Activated CD4-positive, alpha-beta T cell treated with anti-CD3 and anti-CD28 coated beads, Interleukin-2, amount 10 ng/mL, durations not matched to agents 7 days and 5 days (primary cell): Measurements from ENCODE around the gene PLCB3. TPM values are rescaled to one million over a fixed set of nuclear protein-coding genes. Genes with fewer than 3 reads are reported as not detected.

Experiments
- CTCF ChIA-PET: fragments of 350-600 bp; sonication (Branson Sonifier 250); formaldehyde crosslinking; loops from one replicate; lab custom pipeline; 2021; ENCODE audit warnings: antibody characterized with exemption; lab: Charles Lee
- POLR2A ChIA-PET: fragments of 350-600 bp; sonication (Branson Sonifier 250); formaldehyde crosslinking; loops from one replicate; lab custom pipeline; 2021; ENCODE audit warnings: antibody characterized with exemption; lab: Charles Lee
- DNase-seq: peaks from one replicate; pipeline ENCODE4 v3.0.0-alpha.2; 2020
- H3K27ac Mint-ChIP-seq: one replicate; pipeline ENCODE4 v1.8.0; 2021; ENCODE audit warnings: mild to moderate bottlenecking, moderate library complexity, mixed read lengths
- H3K27me3 Mint-ChIP-seq: one replicate; pipeline ENCODE4 v1.8.0; 2021; ENCODE audit warnings: mixed read lengths
- H3K36me3 Mint-ChIP-seq: one replicate; pipeline ENCODE4 v1.8.0; 2021; ENCODE audit warnings: low read depth, mixed read lengths
- H3K4me1 Mint-ChIP-seq: one replicate; pipeline ENCODE4 v1.8.0; 2021; ENCODE audit warnings: mixed read lengths
- H3K4me3 Mint-ChIP-seq: one replicate; pipeline ENCODE4 v1.8.0; 2021; ENCODE audit warnings: mild to moderate bottlenecking, moderate library complexity, mixed read lengths
- H3K9me3 Mint-ChIP-seq: one replicate; pipeline ENCODE4 v1.8.0; 2021; ENCODE audit warnings: mixed read lengths
- total RNA-seq, 2 experiments: library from RNA; stranded (reverse); gene quantifications; one replicate each; pipeline ENCODE4 v1.2.3, GENCODE V29; 2021

PLCB3 gene
- total RNA-seq, 2 experiments from 2014 or later, result 11.6 to 12.4 TPM

DNA sequence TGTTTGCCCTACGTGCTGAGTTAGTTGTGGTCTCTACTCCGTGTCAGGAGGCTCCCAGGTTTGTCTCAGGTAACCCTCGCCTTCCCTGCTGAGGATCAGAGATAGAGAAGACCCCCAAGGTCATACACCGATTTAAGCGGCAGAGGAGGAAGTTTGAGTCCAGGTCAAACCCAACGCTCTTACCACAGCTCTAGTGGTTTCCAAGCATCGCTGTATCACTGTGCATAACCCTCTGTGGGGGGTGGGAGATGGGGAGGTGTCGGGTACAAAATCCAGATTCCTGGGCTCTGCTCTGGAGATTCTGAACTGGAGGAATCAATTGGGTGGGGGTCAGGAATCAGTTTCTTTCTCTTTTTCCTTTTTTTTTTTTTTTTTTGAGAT, 20.4 kb upstream of the PLCB3 start:
- H3K9me3 Mint-ChIP-seq, result no peaks in the 10 kb centered on the region
- ChIA-PET CTCF (interaction anchor here (0.6 to 1.2 kb wide), 3 partner anchors 12 to 95 kb away, joined by 4 read pairs; no protein-coding TSS in a partner anchor), POLR2A (no interaction called here)
- H3K27ac Mint-ChIP-seq, result peak overlapping the region; percentile 94
- no peaks in the 10 kb centered on the region for H3K27me3 Mint-ChIP-seq
- no peak for DNase-seq
- H3K4me1 Mint-ChIP-seq, result peaks cover 61% of the 10 kb centered on the region
- peak overlapping the region; percentile 87 for H3K4me3 Mint-ChIP-seq
- H3K36me3 Mint-ChIP-seq, result peaks cover 7% of the 10 kb centered on the region

GRCh38 chr11:64231546-64231945, 19.8 kb upstream of the PLCB3 start:
- no peak overlapping the region for H3K27ac Mint-ChIP-seq

DNA sequence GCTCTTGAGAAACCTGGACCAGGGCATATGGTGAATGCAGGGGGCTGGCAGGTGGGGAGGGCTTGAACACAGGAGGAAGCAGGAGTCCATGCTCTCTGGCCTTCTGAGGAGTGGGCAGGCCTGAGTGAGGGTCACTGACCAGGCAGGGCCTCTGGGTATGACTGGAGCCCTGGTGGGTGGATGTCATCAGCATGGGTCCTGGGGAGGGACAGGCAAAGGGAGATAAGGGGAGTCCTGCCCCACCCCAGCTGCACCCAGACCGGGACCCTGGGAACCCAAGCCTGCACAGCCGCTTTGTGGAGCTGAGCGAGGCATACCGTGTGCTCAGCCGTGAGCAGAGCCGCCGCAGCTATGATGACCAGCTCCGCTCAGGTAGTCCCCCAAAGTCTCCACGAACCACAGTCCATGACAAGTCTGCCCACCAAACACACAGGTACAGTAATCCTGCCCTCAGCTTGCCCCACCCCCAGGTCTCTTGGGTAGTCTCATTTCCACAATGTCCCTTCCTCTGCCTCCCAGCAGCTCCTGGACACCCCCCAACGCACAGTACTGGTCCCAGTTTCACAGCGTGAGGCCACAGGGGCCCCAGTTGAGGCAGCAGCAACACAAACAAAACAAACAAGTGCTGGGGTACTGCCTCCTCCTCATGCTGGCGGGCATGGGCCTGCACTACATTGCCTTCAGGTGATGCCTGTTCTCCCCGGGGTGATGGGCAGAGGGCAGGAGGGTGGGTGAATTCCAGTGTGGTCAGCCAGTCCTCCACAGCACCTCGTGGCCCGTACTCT, 19.0 kb upstream of the PLCB3 start:
- POLR2A ChIA-PET, result interaction anchor here (0.6 to 1.0 kb wide), 2 partner anchors 9 to 45 kb away, joined by 3 read pairs; partner anchors contain the start of gene FKBP2
- peak overlapping the region; percentile 46 for H3K27ac Mint-ChIP-seq
- no peak for DNase-seq
- no peaks in the 10 kb centered on the region for H3K9me3 Mint-ChIP-seq
- H3K4me1 Mint-ChIP-seq, result peaks cover 65% of the 10 kb centered on the region
- CTCF ChIA-PET, result interaction anchor here (0.6 to 2.0 kb wide), 13 partner anchors 9 to 217 kb away, joined by 3 to 6 read pairs (median 4); partner anchors contain the start of genes ESRRA and PLCB3
- H3K4me3 Mint-ChIP-seq, result peak overlapping the region; percentile 52
- H3K27me3 Mint-ChIP-seq, result no peaks in the 10 kb centered on the region
- peaks cover 9% of the 10 kb centered on the region for H3K36me3 Mint-ChIP-seq

More at GRCh38 chr11:64231546-64231945, 19.8 kb upstream of the PLCB3 start:
- CTCF ChIA-PET, result interaction anchor here (0.6 to 1.7 kb wide), 5 partner anchors 11 to 111 kb away, joined by 3 to 4 read pairs (median 4); no protein-coding TSS in a partner anchor
- H3K4me3 Mint-ChIP-seq, result peak overlapping the region; percentile 87
- peaks cover 7% of the 10 kb centered on the region for H3K36me3 Mint-ChIP-seq
- H3K27me3 Mint-ChIP-seq, result no peaks in the 10 kb centered on the region
- peaks cover 62% of the 10 kb centered on the region for H3K4me1 Mint-ChIP-seq
- H3K9me3 Mint-ChIP-seq, result no peaks in the 10 kb centered on the region
- no peak for DNase-seq
- POLR2A ChIA-PET, result no interaction called here

GRCh38 chr11:64232967-64233315, 18.4 kb upstream of the PLCB3 start:
- CTCF ChIA-PET, result interaction anchor here (0.6 to 2.0 kb wide), 12 partner anchors 10 to 218 kb away, joined by 3 to 6 read pairs (median 4); partner anchors contain the start of genes ESRRA and PLCB3
- no peak for DNase-seq
- H3K27ac Mint-ChIP-seq, result no peak overlapping the region
- H3K4me1 Mint-ChIP-seq, result peaks cover 62% of the 10 kb centered on the region
- POLR2A ChIA-PET, result interaction anchor here (0.6 to 1.0 kb wide), 3 partner anchors 8 to 72 kb away, joined by 3 read pairs; partner anchors contain the start of gene FKBP2
- peak overlapping the region; percentile 14 for H3K4me3 Mint-ChIP-seq
- no peaks in the 10 kb centered on the region for H3K9me3 Mint-ChIP-seq
- no peaks in the 10 kb centered on the region for H3K27me3 Mint-ChIP-seq
- peaks cover 13% of the 10 kb centered on the region for H3K36me3 Mint-ChIP-seq

GRCh38 chr11:64233913-64234586, 17.3 kb upstream of the PLCB3 start, which contains the start of gene VEGFB:
Gene VEGFB (plus strand): TSS chr11:64234584. CDS start chr11:64234834, 250 bp downstream.
- Mint-ChIP-seq H3K27me3 (no peaks in the 10 kb centered on the region), H3K4me3 (peak within 1 kb of the TSS; percentile 83)
- POLR2A ChIA-PET, result no interaction called here

DNA sequence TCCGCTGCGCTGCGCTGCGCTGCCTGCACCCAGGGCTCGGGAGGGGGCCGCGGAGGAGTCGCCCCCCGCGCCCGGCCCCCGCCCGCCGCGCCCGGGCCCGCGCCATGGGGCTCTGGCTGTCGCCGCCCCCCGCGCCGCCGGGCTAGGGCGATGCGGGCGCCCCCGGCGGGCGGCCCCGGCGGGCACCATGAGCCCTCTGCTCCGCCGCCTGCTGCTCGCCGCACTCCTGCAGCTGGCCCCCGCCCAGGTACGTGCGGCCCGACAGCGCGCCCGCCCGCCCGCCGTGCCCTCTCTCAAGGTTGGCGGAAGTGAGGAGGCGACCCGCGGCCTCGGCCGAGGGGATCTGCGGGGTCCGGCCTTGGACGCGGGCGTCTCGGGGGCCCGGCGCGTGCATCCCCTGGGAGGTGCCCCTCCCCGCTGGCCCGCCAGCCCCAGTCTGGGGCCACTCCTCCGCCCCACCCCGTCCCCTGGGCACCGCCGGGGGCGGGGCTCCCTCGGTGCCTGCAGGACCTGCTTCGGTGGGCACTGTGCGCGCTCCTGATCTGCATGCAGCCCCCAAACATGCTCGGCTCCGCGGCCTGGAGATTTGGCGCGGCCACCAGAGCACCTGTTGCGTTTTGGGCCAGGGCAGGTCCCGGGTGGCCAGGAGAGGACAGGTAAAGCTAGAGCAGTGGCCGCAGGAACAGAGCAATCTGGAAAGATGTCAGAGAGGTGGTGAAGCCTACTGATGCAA, 16.5 kb upstream of the PLCB3 start:
- Mint-ChIP-seq H3K36me3 (peaks cover 13% of the 10 kb centered on the region), H3K27ac (peak overlapping the region; percentile 73), H3K27me3 (no peaks in the 10 kb centered on the region), H3K4me3 (peak overlapping the region; percentile 83), H3K4me1 (peaks cover 58% of the 10 kb centered on the region), H3K9me3 (no peaks in the 10 kb centered on the region)
- CTCF ChIA-PET, result interaction anchor here (0.6 to 2.0 kb wide), 4 partner anchors 67 to 777 kb away, joined by 3 to 5 read pairs (median 4); no protein-coding TSS in a partner anchor
- peak; percentile 49 for DNase-seq
- POLR2A ChIA-PET, result interaction anchor here (0.6 kb wide), 1 partner anchor 34 kb away, joined by 3 read pairs; no protein-coding TSS in a partner anchor

More at GRCh38 chr11:64233913-64234586, 17.3 kb upstream of the PLCB3 start, which contains the start of gene VEGFB:
- peak; percentile 71 for DNase-seq
- Mint-ChIP-seq H3K9me3 (no peaks in the 10 kb centered on the region), H3K4me1 (peaks cover 61% of the 10 kb centered on the region), H3K36me3 (peaks cover 13% of the 10 kb centered on the region), H3K27ac (peak within 1 kb of the TSS; percentile 73)
- CTCF ChIA-PET, result interaction anchor here (1.0 to 2.0 kb wide), 4 partner anchors 10 to 71 kb away, joined by 3 to 6 read pairs (median 4); partner anchors contain the start of gene ESRRA

DNA sequence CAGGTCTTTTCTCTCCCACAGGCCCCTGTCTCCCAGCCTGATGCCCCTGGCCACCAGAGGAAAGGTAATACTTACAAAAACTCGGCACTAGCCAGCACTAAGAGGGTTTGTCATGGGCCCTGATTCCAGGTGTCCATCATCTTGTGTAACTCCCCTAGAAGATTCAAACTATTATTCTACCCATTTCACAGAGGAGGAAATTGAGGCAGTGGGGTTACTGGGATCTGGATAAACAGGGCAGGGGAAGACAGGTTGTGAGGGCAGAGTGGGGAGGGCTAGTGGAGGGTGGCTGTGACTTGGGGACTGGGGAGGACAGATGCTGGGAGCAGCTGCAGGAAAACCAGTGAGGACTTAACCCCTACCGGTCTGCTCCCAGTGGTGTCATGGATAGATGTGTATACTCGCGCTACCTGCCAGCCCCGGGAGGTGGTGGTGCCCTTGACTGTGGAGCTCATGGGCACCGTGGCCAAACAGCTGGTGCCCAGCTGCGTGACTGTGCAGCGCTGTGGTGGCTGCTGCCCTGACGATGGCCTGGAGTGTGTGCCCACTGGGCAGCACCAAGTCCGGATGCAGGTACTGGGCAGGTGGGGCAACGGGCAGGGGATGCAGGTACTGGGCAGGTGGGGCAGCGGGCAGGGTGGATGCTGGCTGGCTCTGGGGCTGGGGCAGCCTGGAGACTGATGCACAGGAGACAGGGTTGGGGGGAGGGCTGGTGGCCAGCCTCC, 15.7 kb upstream of the PLCB3 start:
- peak overlapping the region; percentile 83 for H3K4me3 Mint-ChIP-seq
- peaks cover 59% of the 10 kb centered on the region for H3K4me1 Mint-ChIP-seq
- no peaks in the 10 kb centered on the region for H3K9me3 Mint-ChIP-seq
- H3K36me3 Mint-ChIP-seq, result peaks cover 14% of the 10 kb centered on the region
- peak overlapping the region; percentile 73 for H3K27ac Mint-ChIP-seq
- POLR2A ChIA-PET, result interaction anchor here (0.6 kb wide), 1 partner anchor 33 kb away, joined by 3 read pairs; no protein-coding TSS in a partner anchor
- CTCF ChIA-PET, result interaction anchor here (0.6 to 2.0 kb wide), 7 partner anchors 9 to 776 kb away, joined by 3 to 5 read pairs (median 4); no protein-coding TSS in a partner anchor
- H3K27me3 Mint-ChIP-seq, result no peaks in the 10 kb centered on the region
- DNase-seq, result no peak

GRCh38 chr11:64237484-64237951, 13.8 kb upstream of the PLCB3 start:
- Mint-ChIP-seq H3K4me3 (no peak overlapping the region), H3K4me1 (peaks cover 54% of the 10 kb centered on the region), H3K27me3 (no peaks in the 10 kb centered on the region), H3K9me3 (no peaks in the 10 kb centered on the region), H3K36me3 (peaks cover 14% of the 10 kb centered on the region), H3K27ac (peak overlapping the region; percentile 36)
- ChIA-PET POLR2A (no interaction called here), CTCF (interaction anchor here (0.6 to 2.2 kb wide), 10 partner anchors 9 to 66 kb away, joined by 3 to 6 read pairs (median 3); partner anchors contain the start of genes NUDT22, PPP1R14B and TRPT1)
- DNase-seq, result no peak

DNA sequence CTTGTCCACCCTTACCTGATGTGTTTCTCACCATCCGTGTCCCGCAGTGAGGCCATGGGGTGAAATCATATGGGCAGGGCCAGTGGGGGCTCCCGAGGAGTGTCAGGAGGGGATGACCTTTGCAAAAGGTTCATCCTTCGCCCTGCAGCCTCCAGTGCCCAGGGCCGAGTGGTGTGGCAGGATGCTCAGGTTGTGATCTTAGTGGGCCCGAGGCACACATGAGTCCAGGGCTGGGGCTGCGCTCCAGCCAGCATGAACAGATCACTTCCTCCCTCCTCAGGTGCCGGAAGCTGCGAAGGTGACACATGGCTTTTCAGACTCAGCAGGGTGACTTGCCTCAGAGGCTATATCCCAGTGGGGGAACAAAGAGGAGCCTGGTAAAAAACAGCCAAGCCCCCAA, 13.3 kb upstream of the PLCB3 start:
- peaks cover 14% of the 10 kb centered on the region for H3K36me3 Mint-ChIP-seq
- no peak overlapping the region for H3K4me3 Mint-ChIP-seq
- no peaks in the 10 kb centered on the region for H3K27me3 Mint-ChIP-seq
- H3K27ac Mint-ChIP-seq, result no peak overlapping the region
- H3K9me3 Mint-ChIP-seq, result no peaks in the 10 kb centered on the region
- CTCF ChIA-PET, result interaction anchor here (0.9 to 2.2 kb wide), 7 partner anchors 9 to 47 kb away, joined by 3 to 7 read pairs (median 4); partner anchors contain the start of genes PLCB3 and PPP1R14B
- POLR2A ChIA-PET, result no interaction called here
- no peak for DNase-seq
- H3K4me1 Mint-ChIP-seq, result peaks cover 53% of the 10 kb centered on the region

- no peaks in the 10 kb centered on the region for H3K27me3 Mint-ChIP-seq
- peak overlapping the region; percentile 13 for H3K27ac Mint-ChIP-seq
- peaks cover 58% of the 10 kb centered on the region for H3K4me1 Mint-ChIP-seq
- H3K4me3 Mint-ChIP-seq, result no peak overlapping the region
- ChIA-PET POLR2A (no interaction called here), CTCF (interaction anchor here (0.6 to 2.2 kb wide), 5 partner anchors 8 to 93 kb away, joined by 3 to 7 read pairs (median 4); partner anchors contain the start of genes PLCB3 and PPP1R14B)
- no peaks in the 10 kb centered on the region for H3K9me3 Mint-ChIP-seq
- no peak for DNase-seq
- H3K36me3 Mint-ChIP-seq, result peaks cover 23% of the 10 kb centered on the region
Observed at GRCh38 chr11:64238999-64239398, 12.3 kb upstream of the PLCB3 start.
